Measurements from ENCODE around the gene CASK.

Gene CASK

DNA sequence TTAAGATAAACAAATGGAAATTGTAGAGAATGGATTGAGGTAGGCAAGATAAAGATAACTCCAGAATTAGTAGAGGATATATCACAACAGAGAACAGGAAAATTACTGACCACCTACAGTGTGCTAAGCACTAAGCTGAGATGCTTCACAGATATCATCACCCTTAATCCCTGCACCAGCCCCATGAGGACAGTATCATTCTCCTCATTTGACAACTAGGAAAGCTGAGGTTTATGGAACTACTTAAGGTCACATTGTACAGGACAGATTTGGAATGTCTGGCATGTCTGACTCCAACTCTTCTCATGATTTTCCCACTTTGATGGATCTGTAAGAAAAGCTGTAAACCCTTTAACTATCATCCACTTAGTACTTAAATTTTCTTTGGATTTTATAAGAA lies 95.5 kb downstream of the CASK start:
- DNase-seq: no peak

GRCh38 chrX:41825796-41826195 lies 97.6 kb downstream of the CASK start:
- no peak for DNase-seq

GRCh38 chrX:41824551-41824950 lies 98.8 kb downstream of the CASK start:
- DNase-seq: no peak

- no peak for DNase-seq
Measured at GRCh38 chrX:41823402-41823801, 100.0 kb downstream of the CASK start.

GRCh38 chrX:41822892-41823291 lies 100.5 kb downstream of the CASK start:
- DNase-seq: no peak

DNA sequence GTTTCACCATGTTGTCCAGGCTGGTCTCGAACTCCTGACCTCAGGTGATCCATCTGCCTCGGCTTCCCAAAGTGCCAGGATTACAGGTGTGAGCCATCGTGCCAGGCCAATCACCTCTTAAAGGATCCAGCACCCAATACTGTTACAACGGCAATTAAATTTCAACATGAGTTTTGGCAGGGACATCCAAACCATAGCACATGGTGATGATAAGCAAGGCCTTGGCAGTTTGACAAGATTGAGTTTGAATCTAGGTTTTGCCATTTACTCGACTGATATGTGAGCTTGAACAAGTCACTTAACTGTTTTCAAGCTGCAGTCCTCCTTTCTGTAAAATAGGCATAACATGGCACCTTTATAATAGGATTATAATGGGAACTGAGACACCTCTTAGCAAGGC lies 115.3 kb downstream of the CASK start:
- no peak for DNase-seq

DNA sequence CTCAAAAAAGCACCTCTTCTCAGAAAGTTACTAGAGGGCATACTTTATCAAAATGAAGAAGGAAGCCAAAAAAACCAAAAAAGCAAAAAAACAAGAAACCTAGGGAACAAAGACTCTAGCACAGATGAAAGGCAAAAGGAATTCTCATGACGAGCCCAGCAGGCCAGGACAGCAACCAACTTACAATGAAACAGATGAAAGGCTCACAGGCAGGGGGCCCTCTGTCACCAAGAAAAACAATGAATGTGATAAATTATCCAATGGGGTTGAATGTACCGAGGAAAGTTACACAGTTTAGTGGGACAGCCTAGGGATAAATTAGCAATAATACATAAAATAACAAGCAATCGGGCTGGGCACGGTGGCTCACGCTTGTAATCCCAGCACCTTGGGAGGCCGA lies 120.4 kb downstream of the CASK start:
- DNase-seq: peak in 1 of 2 experiments; percentile 1

DNA sequence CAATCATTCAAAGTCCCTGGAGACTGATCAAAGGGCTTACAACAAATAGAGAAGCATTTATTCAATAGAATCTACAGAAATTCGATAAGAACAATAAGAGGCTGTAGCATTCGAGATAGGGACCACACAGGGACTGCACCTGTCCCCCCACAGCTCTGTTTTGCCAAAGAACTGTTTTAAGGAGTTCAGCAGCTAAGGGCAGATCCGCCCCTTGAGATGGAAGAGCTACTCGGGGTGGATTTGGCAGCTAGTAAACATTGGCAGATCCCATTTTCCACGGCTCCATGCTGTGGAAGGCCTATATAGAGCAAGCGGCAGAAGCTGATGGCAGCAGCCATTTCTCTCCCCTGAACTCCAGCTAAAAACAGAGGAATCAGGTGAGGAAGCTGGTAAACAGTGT lies 123.7 kb downstream of the CASK start:
- DNase-seq: no peak

- DNase-seq: no peak
Measured at GRCh38 chrX:41796577-41796976, 126.8 kb downstream of the CASK start.

DNA sequence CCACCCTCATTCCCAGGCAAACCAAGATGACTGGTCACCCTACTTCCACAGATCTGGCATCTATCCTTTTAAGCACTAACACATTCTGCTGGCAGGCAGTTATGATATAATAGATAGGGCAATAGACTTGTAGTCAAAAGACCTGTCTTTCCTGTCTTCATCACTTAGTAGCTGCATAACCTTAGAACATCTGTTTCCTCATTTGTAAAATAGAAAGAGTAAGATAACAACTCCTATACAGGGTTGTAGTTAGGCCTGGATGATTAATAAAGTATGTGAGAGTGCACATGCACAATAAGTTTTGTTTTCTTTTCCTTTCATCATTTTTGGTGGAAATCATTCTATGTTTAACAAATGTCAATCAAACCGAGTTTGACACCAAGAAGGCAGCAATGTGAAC lies 127.3 kb downstream of the CASK start:
- DNase-seq: no peak

- no peak for DNase-seq
Measured at GRCh38 chrX:41789374-41789773, 134.0 kb downstream of the CASK start.

- DNase-seq: no peak
Measured at GRCh38 chrX:41785685-41786084, 137.7 kb downstream of the CASK start.

DNA sequence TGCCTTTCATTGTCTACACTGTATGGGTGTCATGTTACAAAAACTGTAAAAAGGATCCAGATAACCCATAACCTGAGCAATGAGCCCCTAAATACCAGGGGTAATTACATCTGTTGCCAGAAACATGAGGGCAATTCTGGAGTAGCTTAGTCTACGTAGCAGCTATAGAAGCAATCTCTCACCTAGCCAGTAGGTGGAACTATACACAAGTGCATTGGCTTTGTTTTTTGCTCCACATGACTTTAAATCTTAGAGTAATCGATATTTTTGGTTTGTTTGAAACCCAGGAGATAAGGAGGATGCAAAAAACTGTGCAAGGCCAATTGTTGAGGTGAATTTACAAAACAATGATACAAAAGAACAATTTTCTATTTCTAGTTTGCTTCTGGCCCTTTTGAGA lies 141.9 kb downstream of the CASK start:
- DNase-seq: peak in 1 of 2 experiments; percentile 46

GRCh38 chrX:41779941-41780340 lies 143.4 kb downstream of the CASK start:
- no peak for DNase-seq

GRCh38 chrX:41779030-41779564 lies 144.3 kb downstream of the CASK start:
- no peak for DNase-seq

DNA sequence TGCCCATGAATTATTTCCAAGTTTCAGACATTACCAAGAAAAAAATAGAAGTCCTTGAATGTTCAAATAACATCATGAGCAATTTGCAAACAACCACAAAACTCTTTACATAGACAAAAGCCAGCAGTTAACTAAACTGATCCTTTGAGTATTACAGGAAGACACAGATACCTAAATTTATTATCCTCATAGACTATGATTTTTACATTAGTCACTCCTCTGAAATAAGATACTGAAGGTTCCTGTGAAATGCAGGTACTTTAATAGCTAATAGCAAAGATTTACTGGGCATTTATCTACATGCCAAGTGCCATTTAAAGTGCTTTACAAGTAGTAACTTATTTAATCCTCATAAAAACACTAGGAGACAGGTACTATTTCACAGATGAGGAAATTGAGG lies 161.7 kb downstream of the CASK start:
- DNase-seq: no peak

GRCh38 chrX:41761169-41761568 lies 162.2 kb downstream of the CASK start:
- no peak for DNase-seq

DNA sequence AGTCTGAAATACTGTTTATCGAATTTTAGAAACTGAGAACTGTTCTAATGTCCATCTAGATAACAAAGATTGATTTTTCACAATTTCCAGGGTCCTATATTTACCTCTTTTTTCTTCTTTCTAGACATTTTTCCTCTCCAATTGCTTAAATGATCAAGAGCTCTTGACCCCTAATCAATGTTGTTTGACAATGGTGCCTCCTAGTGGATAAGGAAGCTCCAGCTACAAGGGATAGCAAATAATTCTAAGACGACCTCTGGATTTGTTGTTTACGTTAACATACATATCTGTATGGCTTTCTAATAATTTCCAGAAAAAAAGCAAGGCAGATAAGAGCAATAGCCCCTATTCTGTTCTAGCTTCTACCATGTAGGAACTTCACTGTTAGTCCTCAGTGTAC lies 163.5 kb downstream of the CASK start:
- peak; percentile 12 to 43 for DNase-seq

DNA sequence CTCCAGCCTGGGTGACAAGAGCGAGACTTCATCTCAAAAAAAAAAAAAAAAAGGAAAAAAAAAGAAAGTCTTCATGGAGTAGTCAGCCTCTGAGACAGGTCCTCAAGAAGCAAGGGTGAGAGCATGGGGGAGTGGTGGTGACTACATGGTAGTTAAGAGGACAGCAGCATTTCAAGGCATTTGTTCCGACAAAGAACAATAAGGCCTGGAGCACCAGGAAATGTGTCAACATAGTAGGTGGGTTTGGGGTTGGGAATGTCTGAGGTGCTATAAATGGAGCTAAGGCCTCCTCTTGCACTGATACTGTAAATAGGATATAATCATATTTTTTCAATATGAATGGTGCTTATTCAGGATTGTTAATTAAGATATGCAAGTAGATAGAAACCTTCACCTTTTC lies 165.0 kb downstream of the CASK start:
- no peak for DNase-seq

DNA sequence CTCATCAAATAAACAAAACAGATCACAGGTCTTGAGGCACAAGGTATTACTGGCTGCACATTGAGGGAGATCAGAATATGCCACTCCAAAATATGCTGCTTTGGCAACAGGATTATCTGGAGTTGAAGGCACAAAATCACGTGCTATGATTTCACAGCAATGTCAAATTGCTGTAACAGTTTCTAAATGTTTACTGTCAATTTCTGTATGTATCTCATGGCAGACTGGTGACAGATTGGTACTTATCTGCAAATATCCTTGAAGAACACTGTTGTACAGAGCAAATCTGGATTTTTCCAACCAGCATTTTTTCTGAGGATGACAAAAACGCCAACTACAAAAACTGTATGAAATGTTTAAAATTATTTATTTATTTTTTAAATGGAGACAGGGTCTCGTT lies 172.6 kb downstream of the CASK start:
- no peak for DNase-seq

GRCh38 chrX:41739871-41740270 lies 183.5 kb downstream of the CASK start:
- DNase-seq: no peak

GRCh38 chrX:41737065-41737464 lies 186.3 kb downstream of the CASK start:
- DNase-seq: no peak

DNA sequence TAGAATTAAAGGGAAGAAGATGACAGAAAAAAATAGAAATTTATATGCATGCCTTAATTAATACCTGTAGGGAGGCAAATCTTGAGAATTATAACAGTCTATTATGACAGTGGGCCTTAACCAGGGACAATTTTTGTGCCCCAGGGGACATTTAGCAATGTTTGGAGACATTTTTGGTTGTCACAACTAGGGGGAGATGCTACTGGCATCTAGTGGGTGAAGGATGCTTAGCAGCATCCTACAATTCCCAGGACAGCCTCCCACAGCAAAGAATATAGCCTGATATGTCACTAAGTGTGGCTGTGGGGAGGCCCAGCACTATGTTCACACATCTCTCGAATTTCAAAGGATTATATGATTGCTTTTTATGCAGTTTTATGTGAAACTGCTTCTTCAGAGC lies 188.8 kb downstream of the CASK start:
- peak; percentile 12 to 33 for DNase-seq

- peak in 1 of 2 experiments; percentile 7 for DNase-seq
Measured at GRCh38 chrX:41733939-41734338, 189.4 kb downstream of the CASK start.

GRCh38 chrX:41732260-41732659 lies 191.1 kb downstream of the CASK start:
- DNase-seq: no peak

DNA sequence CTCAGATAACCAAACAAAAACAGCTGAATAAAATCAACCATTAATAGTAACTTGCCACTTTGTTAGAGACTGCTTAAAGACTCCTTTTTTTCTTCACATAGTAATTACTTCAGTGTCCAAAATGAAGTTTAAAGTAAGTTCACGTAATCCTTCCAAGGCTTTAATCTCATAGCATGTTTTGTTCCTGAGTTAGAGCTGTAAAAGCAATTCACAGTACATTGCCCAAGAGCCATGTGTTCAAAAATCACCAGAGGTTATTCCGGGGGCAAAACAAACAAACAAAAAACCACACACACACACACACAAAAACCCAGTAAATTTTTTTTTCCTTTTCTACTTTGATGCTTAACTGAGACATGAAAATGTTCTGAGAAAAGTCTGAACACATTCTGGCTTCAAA lies 193.3 kb downstream of the CASK start:
- DNase-seq: no peak
